GM12878 (cell line): ENCODE results near the gene TXLNG.

Source experiments
- ATF7 ChIP-seq: fragments of 450-650 bp; IDR thresholded peaks from 2 replicates; pipeline ENCODE4 v1.6.1; 2016; ENCODE audit warnings: low read depth, mild to moderate bottlenecking
- EP300 ChIP-seq, 2 experiments: fragments of 150-350 bp in 1 of 2; IDR thresholded peaks; 2 replicates each; pipeline ENCODE4 v1.6.1; 2011 to 2012; ENCODE audit warnings: low read depth in 2 of 2, low read length in 2 of 2, borderline replicate concordance in 1 of 2, improper control_type of control experiment in 1 of 2, inconsistent platforms in 1 of 2; ENCODE audit not compliant: control insufficient read depth in 1 of 2
- POLR2AphosphoS5 ChIP-seq: IDR thresholded peaks from 2 replicates; pipeline ENCODE4 v1.6.1; 2011; ENCODE audit warnings: mild to moderate bottlenecking, low read length, inconsistent platforms
- ZNF274 ChIP-seq: IDR thresholded peaks from one replicate; pipeline ENCODE4 v1.8.0; 2011; ENCODE audit not compliant: insufficient read length, insufficient read depth
- TF ChIP-seq, protein P1 (sequence below), 3 experiments: IDR thresholded peaks in 2 of 3; conservative IDR thresholded peaks in 1 of 3; 2 replicates each; pipeline ENCODE4 v1.5.1; 2011; ENCODE audit warnings: low read depth in 3 of 3, low read length in 3 of 3, mild to moderate bottlenecking in 3 of 3, control low read depth in 2 of 3, moderate library complexity in 2 of 3, inconsistent platforms in 1 of 3, mixed read lengths in 1 of 3; ENCODE audit not compliant: control insufficient read depth in 2 of 3, insufficient read depth in 1 of 3; ENCODE audit errors: extremely low read depth in 1 of 3

DNA sequence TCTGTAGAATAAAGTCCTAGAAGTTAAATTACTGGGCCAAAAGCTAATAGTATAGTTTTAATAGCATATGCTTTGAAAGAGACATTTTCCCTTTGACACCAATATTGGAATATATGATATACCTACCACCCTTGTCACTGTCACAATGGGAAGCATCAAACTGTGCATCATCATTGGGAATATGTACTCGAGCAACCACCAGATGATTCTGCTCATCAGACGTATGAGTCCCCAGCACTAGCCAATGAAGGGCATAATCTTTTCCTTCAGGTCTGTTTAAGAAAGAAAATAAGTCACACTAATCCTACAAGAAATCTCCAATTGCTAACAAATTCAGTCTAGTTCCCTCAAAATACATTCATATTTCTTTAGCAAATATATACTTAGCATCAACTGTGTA, 76.6 kb downstream of the TXLNG start:
- no peak for TF ChIP-seq ZNF274
- no peak for TF ChIP-seq EP300 (IDR thresholded peaks at IDR 0.05; ENCODE audit: borderline replicate concordance in 1 of 2, control insufficient read depth in 1 of 2, low read depth in 2 of 2, low read length in 2 of 2)
- no peak for TF ChIP-seq POLR2AphosphoS5
- TF ChIP-seq ATF7 = no peak
- TF ChIP-seq, protein P1, sequence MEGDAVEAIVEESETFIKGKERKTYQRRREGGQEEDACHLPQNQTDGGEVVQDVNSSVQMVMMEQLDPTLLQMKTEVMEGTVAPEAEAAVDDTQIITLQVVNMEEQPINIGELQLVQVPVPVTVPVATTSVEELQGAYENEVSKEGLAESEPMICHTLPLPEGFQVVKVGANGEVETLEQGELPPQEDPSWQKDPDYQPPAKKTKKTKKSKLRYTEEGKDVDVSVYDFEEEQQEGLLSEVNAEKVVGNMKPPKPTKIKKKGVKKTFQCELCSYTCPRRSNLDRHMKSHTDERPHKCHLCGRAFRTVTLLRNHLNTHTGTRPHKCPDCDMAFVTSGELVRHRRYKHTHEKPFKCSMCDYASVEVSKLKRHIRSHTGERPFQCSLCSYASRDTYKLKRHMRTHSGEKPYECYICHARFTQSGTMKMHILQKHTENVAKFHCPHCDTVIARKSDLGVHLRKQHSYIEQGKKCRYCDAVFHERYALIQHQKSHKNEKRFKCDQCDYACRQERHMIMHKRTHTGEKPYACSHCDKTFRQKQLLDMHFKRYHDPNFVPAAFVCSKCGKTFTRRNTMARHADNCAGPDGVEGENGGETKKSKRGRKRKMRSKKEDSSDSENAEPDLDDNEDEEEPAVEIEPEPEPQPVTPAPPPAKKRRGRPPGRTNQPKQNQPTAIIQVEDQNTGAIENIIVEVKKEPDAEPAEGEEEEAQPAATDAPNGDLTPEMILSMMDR (IDR thresholded peaks at IDR 0.05 in 2 of 3, conservative IDR thresholded peaks at IDR 0.05 in 1 of 3; ENCODE audit: control insufficient read depth in 2 of 3, extremely low read depth in 1 of 3, insufficient read depth in 1 of 3, low read depth in 3 of 3, low read length in 3 of 3) = no peak
